ENCODE data around the gene SVIL. TPM values are rescaled to one million over a fixed set of nuclear protein-coding genes. Genes with fewer than 3 reads are reported as not detected.

The SVIL gene
- total and polyA plus RNA-seq, 2 donors (not counting 1 experiment from before 2014, with no cell fraction given) = 17.7 to 94.3 TPM

DNA sequence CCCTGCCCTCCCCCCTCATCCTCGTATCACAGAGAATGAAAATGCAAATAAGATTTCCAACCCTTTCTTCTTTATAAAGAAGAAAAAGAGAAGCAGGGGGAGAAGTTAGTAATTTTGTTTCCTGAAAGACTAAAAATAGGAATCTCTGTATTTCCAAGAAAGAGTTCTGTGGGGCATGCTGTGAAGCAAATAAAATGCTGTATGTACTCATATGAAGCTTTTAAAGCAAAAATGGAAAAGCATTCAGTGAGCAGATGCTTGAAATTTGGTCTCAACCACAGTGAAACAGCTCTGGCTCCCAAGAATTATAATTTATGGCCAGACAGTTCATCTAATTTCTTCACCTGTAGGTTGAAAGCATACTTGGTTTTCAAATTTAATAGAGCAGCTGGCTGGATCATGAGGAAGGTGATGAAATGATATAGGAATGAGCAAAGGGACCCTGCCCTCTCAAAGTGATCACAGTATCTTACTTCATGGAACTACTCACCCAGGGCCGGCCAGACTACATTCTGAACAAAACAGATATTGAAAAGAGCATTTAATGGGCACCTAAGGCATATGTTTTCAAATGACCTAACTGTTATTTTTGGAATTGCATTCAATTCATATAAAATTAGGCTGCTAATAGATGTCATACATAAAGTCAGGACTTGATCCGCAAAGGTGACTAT lies 31.4 kb downstream of the SVIL start:
- H3K9ac ChIP-seq (ENCODE audit: insufficient read depth, low read length) = no peak overlapping the region
- H3K36me3 ChIP-seq (ENCODE audit: control insufficient read depth, insufficient read depth, low read length) = no peaks in the 10 kb centered on the region
- no peaks in the 10 kb centered on the region for H3K4me1 ChIP-seq (ENCODE audit: control insufficient read depth, extremely low read depth, insufficient read depth, low read length)
- no peak overlapping the region for H3K4me2 ChIP-seq (ENCODE audit: extremely low read depth, insufficient read depth, low read length)
- no peak overlapping the region for H2AFZ ChIP-seq (ENCODE audit: low read length)
- H3K4me3 ChIP-seq (replicated peaks in 1 of 4; ENCODE audit: control extremely low read depth in 1 of 4, insufficient read depth in 1 of 4, low read depth in 3 of 4, low read length in 4 of 4) = no peak overlapping the region
- no peaks in the 10 kb centered on the region for H3K79me2 ChIP-seq (ENCODE audit: control insufficient read depth, insufficient read depth, low read length)
- TF ChIP-seq, protein P1, sequence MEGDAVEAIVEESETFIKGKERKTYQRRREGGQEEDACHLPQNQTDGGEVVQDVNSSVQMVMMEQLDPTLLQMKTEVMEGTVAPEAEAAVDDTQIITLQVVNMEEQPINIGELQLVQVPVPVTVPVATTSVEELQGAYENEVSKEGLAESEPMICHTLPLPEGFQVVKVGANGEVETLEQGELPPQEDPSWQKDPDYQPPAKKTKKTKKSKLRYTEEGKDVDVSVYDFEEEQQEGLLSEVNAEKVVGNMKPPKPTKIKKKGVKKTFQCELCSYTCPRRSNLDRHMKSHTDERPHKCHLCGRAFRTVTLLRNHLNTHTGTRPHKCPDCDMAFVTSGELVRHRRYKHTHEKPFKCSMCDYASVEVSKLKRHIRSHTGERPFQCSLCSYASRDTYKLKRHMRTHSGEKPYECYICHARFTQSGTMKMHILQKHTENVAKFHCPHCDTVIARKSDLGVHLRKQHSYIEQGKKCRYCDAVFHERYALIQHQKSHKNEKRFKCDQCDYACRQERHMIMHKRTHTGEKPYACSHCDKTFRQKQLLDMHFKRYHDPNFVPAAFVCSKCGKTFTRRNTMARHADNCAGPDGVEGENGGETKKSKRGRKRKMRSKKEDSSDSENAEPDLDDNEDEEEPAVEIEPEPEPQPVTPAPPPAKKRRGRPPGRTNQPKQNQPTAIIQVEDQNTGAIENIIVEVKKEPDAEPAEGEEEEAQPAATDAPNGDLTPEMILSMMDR (conservative IDR thresholded peaks at IDR 0.05 in 1 of 2, IDR thresholded peaks at IDR 0.05 in 1 of 2; ENCODE audit: low read depth in 1 of 2, low read length in 2 of 2) = no peak
- no peak for TF ChIP-seq EZH2 (IDR thresholded peaks at IDR 0.05; ENCODE audit: low read length, missing control alignments)
- no peak overlapping the region for H3K27ac ChIP-seq (ENCODE audit: insufficient read depth, low read length)
- H4K20me1 ChIP-seq (ENCODE audit: control insufficient read depth, extremely low read depth, insufficient read depth, low read length) = no peaks in the 10 kb centered on the region
- no peaks in the 10 kb centered on the region for H3K27me3 ChIP-seq (ENCODE audit: control insufficient read depth, insufficient read depth, low read length)
- no peaks in the 10 kb centered on the region for H3K9me3 ChIP-seq (ENCODE audit: control insufficient read depth, insufficient read depth, low read depth, low read length)
- DNase-seq (ENCODE audit: low read depth in 2 of 2) = no peak

DNA sequence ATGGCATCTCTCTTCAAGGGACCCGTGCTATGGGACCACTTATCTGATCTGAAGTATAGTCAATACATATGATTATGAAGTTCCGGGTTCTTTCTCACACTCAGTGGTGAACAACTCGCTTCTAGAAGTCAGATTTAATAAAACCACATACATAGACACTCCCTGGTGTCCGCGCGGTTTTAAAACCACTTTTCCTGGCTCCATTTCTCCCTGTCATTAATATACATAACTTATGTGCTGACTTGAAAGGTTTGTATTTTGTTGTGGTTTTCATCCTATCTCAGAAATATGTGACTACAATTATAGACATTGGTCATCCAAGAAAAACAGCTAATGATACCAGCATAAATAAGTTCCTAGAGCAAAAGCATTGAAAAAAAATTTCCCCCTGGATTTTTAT lies 34.0 kb downstream of the SVIL start:
- H4K20me1 ChIP-seq (ENCODE audit: control insufficient read depth, extremely low read depth, insufficient read depth, low read length) = no peaks in the 10 kb centered on the region
- no peak overlapping the region for H2AFZ ChIP-seq (ENCODE audit: low read length)
- H3K9me3 ChIP-seq (ENCODE audit: control insufficient read depth, insufficient read depth, low read depth, low read length) = no peaks in the 10 kb centered on the region
- H3K4me2 ChIP-seq (ENCODE audit: extremely low read depth, insufficient read depth, low read length) = no peak overlapping the region
- no peak overlapping the region for H3K27ac ChIP-seq (ENCODE audit: insufficient read depth, low read length)
- H3K79me2 ChIP-seq (ENCODE audit: control insufficient read depth, insufficient read depth, low read length) = no peaks in the 10 kb centered on the region
- H3K4me3 ChIP-seq (replicated peaks in 1 of 4; ENCODE audit: control extremely low read depth in 1 of 4, insufficient read depth in 1 of 4, low read depth in 3 of 4, low read length in 4 of 4) = no peak overlapping the region
- H3K36me3 ChIP-seq (ENCODE audit: control insufficient read depth, insufficient read depth, low read length) = no peaks in the 10 kb centered on the region
- no peak for TF ChIP-seq EZH2 (IDR thresholded peaks at IDR 0.05; ENCODE audit: low read length, missing control alignments)
- peak in 1 of 2 donors; percentile 91 for DNase-seq (ENCODE audit: low read depth in 2 of 2)
- H3K9ac ChIP-seq (ENCODE audit: insufficient read depth, low read length) = no peak overlapping the region
- H3K27me3 ChIP-seq (ENCODE audit: control insufficient read depth, insufficient read depth, low read length) = no peaks in the 10 kb centered on the region
- H3K4me1 ChIP-seq (ENCODE audit: control insufficient read depth, extremely low read depth, insufficient read depth, low read length) = no peaks in the 10 kb centered on the region

DNA sequence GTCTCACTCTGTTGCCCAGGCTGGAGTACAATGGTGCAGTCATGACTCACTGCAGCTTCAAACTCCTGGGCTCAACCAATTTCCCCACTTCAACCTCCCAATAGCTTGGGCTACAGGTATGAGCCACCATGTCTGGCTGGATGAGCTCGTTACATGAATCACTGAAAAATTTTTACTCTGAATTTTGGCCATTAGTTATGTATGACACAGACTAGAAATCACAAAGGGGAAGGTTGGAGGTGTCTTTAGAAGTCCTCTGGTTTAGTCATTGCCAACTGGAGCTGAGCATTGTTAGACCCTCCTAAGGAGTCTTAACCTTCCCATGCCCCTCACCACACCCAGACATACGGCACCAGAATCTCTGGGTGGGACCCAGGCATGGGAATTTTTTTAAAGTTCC lies 34.7 kb downstream of the SVIL start:
- Histone ChIP-seq H4K20me1 (ENCODE audit: control insufficient read depth, extremely low read depth, insufficient read depth, low read length) (no peaks in the 10 kb centered on the region), H3K4me2 (ENCODE audit: extremely low read depth, insufficient read depth, low read length) (no peak overlapping the region), H3K27me3 (ENCODE audit: control insufficient read depth, insufficient read depth, low read length) (no peaks in the 10 kb centered on the region), H3K9ac (ENCODE audit: insufficient read depth, low read length) (no peak overlapping the region), H2AFZ (ENCODE audit: low read length) (no peak overlapping the region), H3K79me2 (ENCODE audit: control insufficient read depth, insufficient read depth, low read length) (no peaks in the 10 kb centered on the region), H3K4me3 (replicated peaks in 1 of 4; ENCODE audit: control extremely low read depth in 1 of 4, insufficient read depth in 1 of 4, low read depth in 3 of 4, low read length in 4 of 4) (no peak overlapping the region), H3K9me3 (ENCODE audit: control insufficient read depth, insufficient read depth, low read depth, low read length) (no peaks in the 10 kb centered on the region), H3K4me1 (ENCODE audit: control insufficient read depth, extremely low read depth, insufficient read depth, low read length) (no peaks in the 10 kb centered on the region), H3K27ac (ENCODE audit: insufficient read depth, low read length) (no peak overlapping the region), H3K36me3 (ENCODE audit: control insufficient read depth, insufficient read depth, low read length) (no peaks in the 10 kb centered on the region)
- peak in 1 of 2 donors; percentile 76 for DNase-seq (ENCODE audit: low read depth in 2 of 2)
- TF ChIP-seq, protein P1 (conservative IDR thresholded peaks at IDR 0.05 in 1 of 2, IDR thresholded peaks at IDR 0.05 in 1 of 2; ENCODE audit: low read depth in 1 of 2, low read length in 2 of 2) = no peak
- TF ChIP-seq EZH2 (IDR thresholded peaks at IDR 0.05; ENCODE audit: low read length, missing control alignments) = no peak

All from fibroblast of lung (primary cell).